Astrocyte (in vitro differentiated cells and primary cell): ENCODE measurements around the gene HRH2.

Experiments
- EZH2 ChIP-seq: IDR thresholded peaks from 2 replicates; pipeline ENCODE4 v1.6.1; 2012; ENCODE audit warnings: mild to moderate bottlenecking, low read length, inconsistent platforms; ENCODE audit not compliant: insufficient read depth
- TF ChIP-seq, protein P1 (sequence below): IDR thresholded peaks from 2 replicates; pipeline ENCODE4 v1.5.1; 2011; ENCODE audit warnings: low read depth, mild to moderate bottlenecking, inconsistent platforms, low read length, moderate library complexity; ENCODE audit not compliant: insufficient read depth

DNA sequence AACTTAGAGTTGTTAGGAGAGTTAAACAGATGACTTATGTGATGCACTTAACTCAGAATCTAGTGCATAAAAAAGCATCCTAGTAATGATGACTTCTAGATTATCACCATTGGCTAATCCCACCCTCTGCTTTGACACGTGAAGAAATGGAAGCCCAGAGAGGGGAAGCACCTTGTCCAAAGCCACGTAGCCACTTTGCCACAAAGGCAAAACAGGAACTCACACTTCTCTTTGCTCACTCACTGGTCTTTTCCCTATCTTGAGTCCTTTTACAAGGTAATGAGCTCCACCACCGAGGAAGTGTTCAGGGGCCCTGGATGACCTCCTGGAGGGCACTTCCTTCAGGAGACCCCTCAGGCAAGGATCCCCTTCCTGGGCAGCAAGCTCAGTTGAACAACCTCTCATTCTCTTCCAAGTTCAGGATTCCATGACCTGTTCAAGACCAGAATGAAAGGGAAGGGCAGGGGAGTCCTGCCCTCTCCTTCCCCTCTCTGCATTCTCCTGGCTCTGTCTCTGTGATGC lies 89.7 kb downstream of the HRH2 start:
- TF ChIP-seq, protein P1, sequence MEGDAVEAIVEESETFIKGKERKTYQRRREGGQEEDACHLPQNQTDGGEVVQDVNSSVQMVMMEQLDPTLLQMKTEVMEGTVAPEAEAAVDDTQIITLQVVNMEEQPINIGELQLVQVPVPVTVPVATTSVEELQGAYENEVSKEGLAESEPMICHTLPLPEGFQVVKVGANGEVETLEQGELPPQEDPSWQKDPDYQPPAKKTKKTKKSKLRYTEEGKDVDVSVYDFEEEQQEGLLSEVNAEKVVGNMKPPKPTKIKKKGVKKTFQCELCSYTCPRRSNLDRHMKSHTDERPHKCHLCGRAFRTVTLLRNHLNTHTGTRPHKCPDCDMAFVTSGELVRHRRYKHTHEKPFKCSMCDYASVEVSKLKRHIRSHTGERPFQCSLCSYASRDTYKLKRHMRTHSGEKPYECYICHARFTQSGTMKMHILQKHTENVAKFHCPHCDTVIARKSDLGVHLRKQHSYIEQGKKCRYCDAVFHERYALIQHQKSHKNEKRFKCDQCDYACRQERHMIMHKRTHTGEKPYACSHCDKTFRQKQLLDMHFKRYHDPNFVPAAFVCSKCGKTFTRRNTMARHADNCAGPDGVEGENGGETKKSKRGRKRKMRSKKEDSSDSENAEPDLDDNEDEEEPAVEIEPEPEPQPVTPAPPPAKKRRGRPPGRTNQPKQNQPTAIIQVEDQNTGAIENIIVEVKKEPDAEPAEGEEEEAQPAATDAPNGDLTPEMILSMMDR, result no peak
- no peak for TF ChIP-seq EZH2
